HL-60/S4 (cell line): ENCODE measurements around the gene PFKFB4.

Experiments
- in situ Hi-C: fragments of 300-500 bp; cut with MboI; formaldehyde crosslinking; loops from 2 replicates; pipeline ENCODE4 v1.14.3; 2022; ENCODE audit warnings: low sequenced_read_pairs

PFKFB4 gene

DNA sequence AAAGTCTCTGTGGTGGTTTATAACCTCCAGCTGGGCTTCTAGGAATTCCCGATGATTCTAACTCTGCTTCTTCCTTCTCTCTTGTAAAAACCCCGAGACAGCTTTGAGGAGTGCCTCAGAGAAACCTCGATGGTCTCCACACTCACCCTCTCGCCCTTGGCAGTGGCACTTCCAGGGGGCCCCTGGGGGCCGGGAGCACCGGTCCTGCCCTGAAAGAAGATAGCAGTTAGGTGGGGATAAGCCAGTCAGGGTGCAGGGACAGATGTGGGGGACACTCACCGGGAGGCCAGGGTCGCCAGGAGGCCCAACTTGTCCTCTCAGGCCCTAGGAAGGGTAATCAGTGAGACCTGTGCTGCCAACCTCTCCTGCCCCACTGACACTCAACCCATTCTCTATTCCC lies 28.8 kb upstream of the PFKFB4 start:
- in situ Hi-C loops: no loop called here

DNA sequence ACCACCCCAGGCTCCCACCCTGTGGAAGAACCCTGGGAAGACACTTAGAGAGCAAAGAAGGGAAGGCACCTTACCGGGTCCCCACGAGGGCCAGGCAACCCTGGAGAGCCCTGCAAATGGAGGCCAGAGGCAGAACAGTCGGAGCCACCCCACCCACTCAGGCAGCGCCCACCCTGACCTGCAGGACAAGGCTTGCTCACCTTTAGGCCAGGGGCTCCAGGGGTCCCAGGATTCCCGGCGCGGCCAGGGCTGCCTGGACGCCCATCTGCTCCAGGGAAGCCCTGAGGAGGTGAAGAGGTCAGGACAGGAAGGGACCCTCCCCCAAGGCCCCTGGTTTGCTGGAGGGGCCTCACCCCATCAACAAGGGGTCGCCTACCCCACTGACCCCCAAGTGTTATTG lies 28.2 kb upstream of the PFKFB4 start:
- in situ Hi-C loops: no loop called here

GRCh38 chr3:48581621-48582481 lies 25.2 kb upstream of the PFKFB4 start:
- in situ Hi-C loops: no loop called here

GRCh38 chr3:48576647-48577046 lies 20.0 kb upstream of the PFKFB4 start:
- in situ Hi-C loops: no loop called here

DNA sequence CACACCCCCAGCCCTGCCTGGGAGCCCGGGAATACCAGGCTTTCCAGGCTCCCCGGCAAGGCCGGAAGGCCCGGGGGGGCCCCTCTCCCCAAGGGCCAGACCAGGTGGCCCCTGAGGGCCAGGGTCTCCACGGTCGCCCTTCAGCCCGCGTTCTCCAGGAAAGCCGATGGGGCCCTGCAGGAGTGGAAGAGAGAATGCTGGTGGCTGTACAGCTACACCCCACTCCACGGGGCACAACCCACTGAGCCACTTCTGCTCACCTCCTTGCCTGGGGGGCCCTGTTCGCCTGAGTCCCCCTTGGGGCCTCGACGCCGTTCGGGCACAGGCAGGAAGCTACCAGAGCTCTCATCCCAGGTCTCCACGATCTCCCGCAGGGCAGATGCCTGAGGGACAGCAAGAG lies 18.8 kb upstream of the PFKFB4 start:
- in situ Hi-C loops: no loop called here

DNA sequence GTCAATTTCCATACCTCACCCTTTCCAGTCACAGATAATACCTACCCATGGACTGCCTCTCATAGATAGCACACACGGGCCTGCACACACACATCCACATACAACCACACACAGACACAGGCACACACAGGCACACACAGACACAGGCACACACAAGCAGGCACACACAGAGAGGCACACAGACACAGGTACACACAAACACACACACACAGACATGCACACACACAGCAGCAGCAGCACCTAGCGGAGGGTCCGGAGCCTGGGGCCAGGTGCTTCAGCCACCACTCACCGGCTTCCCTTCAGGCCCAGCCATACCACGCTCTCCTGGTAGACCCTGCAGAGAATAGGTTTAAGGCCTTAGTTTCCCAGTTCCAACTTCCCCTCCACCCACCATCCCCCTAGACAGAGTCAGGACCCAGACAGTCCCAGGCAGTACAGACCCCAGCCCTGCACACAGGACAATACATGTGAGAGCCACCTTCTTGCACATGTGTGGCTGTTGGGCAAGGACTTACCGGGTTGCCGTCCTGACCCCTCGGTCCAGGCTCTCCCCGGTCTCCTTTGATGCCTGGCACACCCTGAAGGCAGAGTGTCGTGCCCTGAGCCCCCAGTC lies 17.5 kb upstream of the PFKFB4 start:
- in situ Hi-C loops: no loop called here

GRCh38 chr3:48572517-48572916 lies 15.9 kb upstream of the PFKFB4 start:
- in situ Hi-C loops: no loop called here

DNA sequence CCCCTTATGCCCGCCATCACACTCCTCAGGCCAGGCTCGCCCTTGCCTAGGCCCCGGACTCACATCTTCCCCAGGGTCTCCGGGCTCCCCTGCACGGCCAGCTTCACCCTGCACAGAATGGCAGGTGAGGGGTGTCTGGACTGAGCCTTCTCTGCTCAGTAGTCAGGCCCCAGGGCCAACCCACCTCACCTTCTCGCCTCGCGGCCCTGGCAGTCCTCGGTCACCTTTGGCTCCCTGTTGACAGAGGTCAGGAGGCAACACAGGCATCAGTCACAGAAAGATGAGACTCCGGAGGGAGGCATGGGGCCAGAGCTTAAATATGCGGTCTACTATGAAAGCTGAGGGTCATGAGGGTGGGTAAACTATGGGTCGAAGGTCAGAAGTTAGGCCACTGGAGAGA lies 15.3 kb upstream of the PFKFB4 start:
- in situ Hi-C loops: no loop called here

DNA sequence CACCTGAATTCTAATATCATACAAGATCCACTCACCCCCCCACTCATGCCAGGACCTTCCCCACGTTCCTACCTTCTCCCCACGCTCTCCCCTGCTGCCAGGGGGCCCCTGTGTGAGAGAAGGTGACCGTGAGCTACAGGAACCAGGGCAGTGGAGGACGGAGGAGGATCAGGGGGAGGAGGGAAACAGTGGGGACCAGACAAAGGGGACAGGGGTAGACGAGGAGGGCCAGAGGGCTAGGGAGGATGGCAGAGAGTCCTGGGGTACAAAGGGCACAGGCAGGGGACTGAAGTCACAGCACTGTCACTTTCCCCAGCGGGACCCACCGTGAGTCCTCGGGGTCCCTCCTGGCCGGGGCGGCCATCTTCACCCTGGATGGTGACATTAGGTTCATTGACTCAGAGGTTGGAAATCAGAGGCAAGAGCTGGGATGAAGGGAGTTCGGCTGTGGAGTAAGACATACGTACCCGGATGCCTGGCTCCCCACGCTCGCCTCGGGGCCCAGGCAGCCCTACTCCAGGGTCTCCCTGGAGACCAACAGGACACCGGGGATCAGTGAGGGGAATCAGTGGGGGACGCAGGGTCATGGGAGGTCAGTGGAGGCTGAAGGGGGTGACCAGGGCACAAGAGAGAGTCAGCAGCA lies 13.3 kb upstream of the PFKFB4 start:
- in situ Hi-C loops: no loop called here

- in situ Hi-C loops: no loop called here
These were observed 12.8 kb upstream of the PFKFB4 start for GRCh38 chr3:48569400-48569799.

DNA sequence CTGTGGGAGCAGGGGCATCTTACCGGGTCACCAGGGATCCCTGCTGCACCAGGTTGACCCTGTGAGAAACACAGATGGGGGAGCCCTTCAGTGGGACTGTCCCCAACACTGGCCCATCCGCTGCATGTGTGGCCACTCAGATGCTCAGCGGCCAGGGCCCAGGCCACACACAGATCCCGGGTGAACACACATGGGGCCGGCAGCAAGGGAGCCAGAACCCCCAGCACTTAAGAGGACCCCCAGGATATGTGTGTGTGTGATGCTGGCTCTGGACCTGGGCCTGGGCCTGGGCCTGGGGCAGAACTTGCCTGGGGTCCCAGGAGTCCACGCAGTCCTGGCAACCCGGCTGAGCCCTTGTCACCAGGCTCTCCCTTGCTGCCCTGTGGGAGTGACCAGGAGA lies 11.9 kb upstream of the PFKFB4 start:
- in situ Hi-C loops: no loop called here

GRCh38 chr3:48567500-48567899 lies 10.9 kb upstream of the PFKFB4 start:
- in situ Hi-C loops: no loop called here

GRCh38 chr3:48567090-48567489 lies 10.5 kb upstream of the PFKFB4 start:
- in situ Hi-C loops: no loop called here

DNA sequence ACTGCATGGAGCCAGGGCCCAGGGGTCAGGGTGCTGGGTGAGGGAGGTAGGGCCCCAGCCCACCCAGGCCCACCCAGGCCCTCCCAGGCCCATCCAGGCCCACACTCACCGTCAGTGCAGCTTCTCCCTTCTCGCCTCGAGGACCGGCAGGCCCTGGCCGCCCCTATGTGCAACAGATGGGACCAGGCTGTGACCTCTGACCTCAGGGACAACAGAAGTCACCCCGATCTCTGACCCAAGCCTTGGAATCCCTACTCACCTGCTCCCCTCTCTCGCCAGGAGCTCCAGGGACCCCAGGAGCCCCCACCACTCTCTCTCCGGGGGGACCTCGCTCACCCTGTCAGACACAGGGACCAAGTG lies 9.8 kb upstream of the PFKFB4 start:
- in situ Hi-C loops: no loop called here

DNA sequence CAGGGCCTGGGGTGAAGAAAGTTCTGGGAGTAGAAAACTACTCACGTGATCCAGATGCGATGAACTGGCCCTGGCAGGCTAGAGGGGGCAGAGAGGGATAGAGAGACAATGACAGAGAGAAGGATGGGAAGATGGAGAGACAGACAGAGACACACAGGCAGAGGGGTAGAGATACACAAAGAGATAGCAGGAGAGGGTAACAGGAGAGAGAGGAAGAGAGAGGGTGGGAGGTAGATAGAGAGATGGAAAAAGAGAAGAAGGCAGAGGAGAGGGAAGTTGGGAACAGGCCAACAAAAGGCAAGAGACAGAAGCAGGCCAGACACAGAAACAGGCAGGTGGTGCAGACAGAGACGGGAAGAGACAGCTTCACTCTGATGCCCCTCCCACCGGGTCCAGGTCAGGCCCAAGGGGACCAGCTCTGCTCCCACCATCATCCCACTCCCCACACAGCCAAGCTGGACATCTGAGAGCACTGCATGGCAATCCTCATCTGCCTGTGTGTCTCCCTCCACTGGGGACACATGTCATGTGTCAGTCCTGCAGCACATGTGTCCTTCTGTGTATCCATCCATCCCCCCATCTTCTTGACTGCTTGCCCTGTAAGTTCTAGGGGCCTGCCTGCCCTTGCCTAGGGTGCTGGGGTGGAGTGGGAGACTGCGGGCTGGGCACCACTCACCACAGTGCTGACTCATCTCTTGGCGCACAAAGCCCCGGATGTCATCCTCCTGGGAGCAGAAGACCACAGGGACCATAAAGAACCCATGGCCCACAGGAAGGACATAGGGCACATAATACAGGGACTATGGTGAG lies 9.2 kb upstream of the PFKFB4 start:
- in situ Hi-C loops: no loop called here

DNA sequence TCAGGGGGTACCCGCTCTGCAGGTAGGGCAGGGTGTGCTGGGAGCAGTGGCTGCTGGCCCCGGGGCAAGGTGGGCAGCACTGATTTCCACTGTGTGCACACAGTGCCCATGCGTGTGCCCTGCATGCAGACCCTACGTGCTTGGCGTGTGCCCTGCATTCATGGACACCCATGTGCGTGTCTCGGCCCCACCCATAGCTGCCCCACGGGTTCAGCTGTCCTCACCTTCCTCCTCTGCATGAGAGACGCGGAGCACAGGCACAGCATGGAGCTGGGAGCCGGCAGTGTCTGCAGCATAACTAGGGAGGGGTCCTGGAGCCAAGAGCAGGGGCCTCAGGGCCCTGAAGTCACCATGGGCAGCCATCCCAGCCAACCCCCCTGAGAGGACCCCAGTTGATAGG lies 8.6 kb upstream of the PFKFB4 start:
- in situ Hi-C loops: no loop called here

DNA sequence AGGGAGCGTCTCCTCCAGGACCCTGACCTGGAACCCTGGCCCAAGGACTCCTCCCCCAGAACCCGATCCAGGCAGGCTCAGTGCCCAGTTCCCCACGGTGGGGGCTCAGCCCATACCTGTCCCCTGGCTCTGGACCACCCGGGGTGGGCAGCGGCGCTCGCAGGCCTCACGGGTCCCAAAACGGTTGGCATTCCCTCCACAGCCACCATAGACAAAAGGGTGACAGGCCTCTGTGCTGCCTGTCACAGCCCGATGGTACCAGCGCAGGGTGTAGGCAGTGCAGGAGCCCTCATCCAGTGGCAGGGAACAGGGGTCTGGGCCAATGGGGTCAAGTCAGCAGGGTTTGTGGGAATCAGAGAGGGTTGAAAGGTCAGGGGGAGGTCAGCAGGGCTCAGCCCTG lies 8.1 kb upstream of the PFKFB4 start:
- in situ Hi-C loops: no loop called here

- in situ Hi-C loops: no loop called here
These were observed 7.4 kb upstream of the PFKFB4 start for GRCh38 chr3:48564022-48564421.

GRCh38 chr3:48563382-48563918 lies 6.8 kb upstream of the PFKFB4 start, which contains the start of gene UCN2:
TSS of gene UCN2 (minus strand) at chr3:48563781. CDS start at chr3:48563124, 657 bp downstream.
- in situ Hi-C loops: no loop called here

DNA sequence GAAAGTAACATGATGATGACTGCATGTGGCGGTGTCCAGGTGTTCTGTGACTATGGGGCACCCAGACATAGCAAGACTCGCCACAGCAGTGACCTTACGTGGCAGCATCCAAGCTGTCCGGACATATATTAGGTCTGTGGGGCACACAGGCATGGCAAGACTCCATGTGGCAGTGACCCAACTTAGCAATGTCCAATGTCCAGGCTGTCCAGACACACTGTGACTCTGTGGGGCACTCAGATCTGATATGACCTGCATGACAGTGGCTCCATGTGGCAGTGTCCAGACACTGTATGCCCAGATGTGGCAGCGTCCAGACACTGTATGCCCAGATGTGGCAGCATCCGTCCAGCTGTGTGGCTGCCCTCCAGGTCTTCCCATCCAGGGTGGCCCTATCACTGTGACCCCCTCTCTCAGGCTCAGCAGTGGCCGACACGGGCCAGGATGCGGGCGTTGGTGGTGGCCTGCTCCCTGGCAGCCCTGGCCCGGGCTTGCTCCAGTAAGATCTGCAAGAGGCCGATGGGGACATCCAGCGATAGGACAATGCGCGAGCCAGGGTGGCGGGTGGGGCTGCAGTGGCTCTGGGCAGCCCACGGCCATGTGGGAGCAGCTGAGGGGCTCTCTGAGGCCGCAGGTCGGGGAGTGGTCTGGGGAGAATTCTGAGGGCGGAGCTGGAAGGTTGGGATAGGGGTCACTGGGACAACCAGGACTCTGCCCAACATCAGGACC lies 5.9 kb upstream of the PFKFB4 start:
- in situ Hi-C loops: no loop called here
